Cerebellar cortex (tissue), 1 donor: ENCODE results near the gene CEND1.

Source experiments
- DNase-seq: peaks from one replicate; pipeline ENCODE4 v3.0.0-alpha.2; 2015; ENCODE audit warnings: low spot score

CEND1 gene

DNA sequence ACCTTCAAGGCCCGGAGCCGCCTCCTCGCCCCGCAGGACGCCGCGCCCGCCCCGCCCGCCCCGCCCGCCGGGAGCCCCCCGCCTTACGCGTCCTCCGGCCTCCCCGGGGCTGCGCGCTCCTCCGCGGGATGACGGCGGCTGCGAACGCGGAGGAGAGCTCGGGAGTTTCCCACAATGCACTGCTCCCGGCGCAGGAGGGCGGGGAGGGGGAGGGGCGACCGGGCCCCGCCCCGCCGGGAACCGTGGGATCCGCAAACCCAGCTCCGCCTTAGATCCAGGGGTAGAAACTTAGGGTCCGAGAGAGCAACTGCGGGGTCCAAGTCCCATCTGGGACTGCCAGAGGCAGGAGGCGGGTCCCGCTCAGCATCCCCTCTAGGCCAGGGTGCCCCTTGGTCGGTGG lies at the start of gene CEND1:
Gene CEND1, minus strand, starts transcription at position 148 of the 400 bp plus-strand sequence. CDS start 1,514 bp downstream, outside the sequence.
- DNase-seq = peak; percentile 71

DNA sequence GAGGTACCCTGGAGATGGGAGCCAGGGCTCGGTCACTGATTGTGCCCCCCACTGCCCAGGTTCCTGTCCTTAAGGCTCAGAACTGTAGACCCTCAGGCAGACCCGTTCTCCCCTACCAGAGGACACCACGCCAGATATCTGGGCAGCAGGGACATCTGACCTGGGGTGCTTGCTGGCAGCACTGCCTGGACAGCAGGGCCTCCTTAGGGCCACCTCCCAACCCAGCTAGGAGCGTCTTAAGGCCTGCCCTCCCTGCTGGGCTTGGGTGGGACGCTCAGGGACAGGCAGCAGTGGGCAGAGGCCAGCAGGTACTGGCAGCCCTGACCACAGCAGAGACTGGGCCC lies 49.4 kb upstream of the CEND1 start:
- no peak for DNase-seq

DNA sequence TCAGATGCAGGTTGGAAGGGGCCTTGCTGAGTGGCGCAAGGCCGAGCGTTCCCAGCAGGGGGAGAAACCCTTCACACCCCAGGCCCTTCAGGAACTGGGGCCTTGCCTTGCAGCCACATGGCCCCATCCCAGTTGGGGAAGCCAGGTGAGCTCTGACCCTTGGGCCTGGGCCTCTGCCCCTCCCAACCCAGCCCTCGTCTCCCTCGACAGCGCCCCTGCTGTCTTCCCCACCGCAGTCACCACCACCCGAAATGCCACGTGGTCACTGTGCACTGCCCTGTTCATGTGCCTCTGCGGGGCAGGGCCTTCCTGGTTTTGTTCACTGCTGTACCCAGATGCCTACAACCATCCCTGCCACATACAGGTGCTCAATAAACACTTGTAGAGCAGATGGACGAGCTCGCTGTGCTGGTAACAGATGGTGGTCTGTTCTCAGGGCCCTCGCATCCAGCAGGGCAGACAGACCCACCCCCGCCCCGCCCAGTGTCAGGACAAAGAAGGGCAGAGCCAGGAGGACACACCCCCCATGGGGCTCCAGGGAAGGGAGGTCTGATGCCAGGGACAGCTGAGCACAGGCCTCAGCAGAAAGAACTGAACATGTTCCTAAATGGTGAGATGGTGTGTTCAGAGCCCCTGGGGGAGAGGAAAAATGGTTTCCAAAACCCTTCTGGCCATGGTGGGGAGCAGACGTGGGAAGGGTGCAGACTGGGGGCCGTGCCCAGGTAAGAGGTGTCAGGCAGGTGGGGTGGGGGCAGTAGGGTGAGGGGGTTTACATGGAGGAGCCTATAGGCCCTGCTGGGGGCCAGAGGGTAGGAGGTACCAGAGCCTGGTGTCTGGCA lies 48.8 kb upstream of the CEND1 start:
- no peak for DNase-seq

DNA sequence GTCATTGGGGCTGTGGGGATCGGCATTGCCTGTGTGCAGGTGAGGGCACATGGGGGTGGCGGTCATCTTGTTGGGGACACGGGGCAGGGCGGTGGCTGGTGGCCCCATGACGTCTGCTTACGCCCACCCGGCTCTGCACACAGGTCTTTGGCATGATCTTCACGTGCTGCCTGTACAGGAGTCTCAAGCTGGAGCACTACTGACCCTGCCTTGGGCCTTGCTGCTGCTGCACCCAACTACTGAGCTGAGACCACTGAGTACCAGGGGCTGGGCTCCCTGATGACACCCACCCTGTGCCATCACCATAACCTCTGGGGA lies 48.1 kb upstream of the CEND1 start:
- DNase-seq = no peak

DNA sequence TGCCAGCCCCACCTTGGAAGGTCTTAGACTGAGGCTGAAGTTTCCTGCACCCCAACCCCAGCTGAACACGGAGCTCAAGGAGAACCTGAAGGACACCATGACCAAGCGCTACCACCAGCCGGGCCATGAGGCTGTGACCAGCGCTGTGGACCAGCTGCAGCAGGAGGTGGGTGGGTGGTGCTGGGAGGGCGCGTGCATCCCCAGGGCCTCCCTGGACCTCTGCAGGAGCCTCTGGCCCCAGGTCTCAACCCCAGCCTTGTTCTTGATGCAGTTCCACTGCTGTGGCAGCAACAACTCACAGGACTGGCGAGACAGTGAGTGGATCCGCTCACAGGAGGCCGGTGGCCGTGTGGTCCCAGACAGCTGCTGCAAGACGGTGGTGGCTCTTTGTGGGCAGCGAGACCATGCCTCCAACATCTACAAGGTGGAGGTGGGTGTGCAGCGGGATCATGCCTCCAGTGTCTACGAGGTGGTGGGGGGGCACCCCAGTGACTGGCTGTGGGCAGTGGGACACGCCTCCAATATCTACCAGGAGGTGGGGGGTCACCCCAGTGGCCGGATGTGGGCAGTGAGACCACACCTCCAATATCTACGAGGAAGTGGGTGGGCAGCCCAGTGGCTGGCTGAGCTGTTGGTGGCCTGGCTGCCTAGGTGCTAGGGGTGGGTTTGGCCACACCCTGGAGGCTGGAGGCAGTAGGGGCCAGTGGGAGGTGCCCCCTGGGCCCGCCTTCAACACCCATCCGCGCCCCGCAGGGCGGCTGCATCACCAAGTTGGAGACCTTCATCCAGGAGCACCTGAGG lies 47.5 kb upstream of the CEND1 start:
- DNase-seq = no peak

DNA sequence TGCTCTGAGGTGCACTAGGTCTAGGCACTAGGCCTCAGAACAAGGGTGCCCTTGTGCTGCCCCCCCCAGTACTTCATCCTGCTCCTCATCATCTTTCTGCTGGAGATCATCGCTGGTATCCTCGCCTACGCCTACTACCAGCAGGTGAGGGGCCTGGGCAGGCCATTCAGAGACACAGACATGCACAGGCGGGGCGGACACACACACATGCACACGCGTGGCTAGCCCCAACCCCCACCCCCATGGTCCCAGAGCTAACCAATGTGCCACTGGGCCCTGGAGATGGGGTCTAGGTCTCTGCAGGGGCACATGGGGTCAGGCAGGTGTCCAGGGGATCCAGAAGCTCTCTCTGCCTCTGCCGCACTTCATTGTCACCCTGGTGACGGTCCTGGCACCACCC lies 46.8 kb upstream of the CEND1 start:
- DNase-seq = no peak

DNA sequence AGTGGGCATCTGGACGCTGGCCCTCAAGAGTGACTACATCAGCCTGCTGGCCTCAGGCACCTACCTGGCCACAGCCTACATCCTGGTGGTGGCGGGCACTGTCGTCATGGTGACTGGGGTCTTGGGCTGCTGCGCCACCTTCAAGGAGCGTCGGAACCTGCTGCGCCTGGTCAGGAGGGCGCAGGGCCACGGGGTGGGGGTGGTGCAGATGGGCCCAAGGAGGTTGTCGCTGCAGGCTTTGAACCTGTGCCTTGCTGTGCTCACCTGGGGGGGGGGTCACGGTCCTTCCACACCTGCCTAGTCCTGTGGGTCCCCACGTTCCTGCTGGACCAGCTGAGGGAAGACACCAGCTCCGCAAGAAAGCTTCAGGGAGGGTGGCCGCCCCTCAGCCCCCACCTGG lies 46.4 kb upstream of the CEND1 start:
- DNase-seq = no peak

DNA sequence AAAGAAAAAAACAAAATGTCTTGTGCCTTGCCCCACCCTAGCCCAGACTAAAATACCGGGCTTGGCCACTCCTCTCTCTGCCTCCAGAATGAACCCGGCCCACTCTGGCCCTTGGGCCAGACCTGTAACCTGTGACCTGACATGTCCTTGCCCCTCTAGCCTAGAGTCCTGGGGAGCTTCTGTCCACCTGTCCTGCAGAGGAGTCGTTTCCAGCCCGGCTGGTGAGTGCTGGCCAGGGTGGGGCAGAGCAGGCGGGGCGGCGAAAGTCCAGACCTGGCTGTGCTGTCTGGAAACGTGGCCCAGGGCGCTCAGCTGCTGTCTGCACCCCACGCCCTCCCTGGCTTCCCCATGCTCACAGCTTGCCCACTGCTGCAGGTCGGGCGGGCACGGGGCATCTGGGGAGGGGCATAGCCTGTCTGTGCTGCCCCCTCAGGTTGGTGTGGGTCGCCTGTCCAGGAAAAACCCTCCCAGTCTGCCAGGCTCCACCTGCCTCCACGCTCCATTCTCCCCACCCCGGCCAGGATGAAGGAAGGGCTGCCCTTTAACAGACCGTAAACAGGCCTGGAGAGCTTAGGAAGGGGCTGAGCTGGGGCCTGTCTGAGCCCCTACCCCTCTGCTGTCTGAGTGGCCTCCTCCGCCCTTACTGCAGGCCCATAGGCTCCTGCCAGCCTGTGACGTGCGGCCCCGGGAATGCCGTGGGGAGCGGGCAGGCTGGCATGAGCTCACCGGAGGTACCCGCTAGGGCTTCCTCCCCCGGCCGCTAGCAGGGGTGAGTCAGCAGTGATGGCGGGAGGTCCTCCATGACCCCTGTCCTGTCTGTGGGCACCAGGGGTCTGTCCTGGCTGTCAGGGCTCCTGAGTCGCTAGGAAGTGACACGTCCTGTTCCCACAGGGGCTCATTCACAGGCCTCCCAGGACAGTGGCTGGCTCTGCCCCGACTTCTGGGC lies 44.8 kb upstream of the CEND1 start:
- no peak for DNase-seq

DNA sequence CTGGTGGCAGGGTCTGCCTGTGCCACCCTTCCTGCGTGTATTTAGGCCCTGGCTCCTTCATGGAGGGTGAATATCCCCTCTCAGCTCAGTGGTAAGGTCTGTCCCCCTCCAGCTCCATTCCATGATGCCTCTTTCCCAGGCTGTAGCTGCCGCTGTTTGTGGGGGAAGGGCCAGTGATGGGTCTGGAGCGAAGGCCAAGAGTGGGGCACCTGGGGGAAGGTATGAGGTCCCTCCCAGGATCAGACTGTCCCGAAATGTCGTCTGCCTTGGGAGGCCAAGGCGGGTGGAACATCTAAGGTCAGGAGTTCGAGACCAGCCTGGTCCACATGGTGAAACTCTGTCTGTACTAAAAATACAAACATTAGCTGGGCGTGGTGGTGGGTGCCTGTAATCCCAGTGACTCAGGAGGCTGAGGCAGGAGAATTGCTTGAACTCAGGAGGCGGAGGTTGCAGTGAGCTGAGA lies 44.0 kb upstream of the CEND1 start:
- DNase-seq = no peak

DNA sequence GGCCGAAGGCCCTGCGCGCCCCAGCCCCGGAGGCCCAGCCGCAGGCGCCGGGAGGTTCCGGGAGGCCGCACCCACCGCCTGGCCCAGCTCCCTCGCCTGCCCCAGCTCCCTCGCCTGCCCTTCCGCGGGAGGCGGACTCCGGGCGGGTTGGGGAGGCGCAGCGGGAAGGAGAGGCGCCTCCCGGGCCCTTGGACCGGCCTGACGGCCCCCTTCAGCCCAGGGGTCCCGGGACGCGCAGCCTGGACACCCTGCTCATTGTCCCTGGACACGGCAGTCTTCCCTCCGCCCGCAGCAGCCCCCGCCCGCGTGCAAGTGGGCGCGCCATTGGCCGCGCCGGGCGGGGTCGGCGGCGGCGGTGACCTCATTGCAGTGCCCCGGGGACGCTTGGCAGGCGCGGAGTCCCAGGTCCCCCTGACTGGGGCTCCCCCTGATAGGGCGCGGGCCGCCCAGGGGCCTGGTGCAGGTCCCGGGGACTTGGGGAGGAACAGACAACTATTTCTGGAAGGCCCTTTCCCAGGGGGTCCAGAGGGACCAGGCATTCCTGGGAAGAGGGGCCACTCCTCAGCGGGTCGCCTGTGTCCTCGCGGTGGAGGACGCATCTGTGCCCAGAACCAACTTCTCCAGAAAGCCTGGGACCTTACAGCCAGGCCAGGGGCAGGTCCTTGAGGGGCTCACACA lies 43.4 kb upstream of the CEND1 start:
- no peak for DNase-seq

DNA sequence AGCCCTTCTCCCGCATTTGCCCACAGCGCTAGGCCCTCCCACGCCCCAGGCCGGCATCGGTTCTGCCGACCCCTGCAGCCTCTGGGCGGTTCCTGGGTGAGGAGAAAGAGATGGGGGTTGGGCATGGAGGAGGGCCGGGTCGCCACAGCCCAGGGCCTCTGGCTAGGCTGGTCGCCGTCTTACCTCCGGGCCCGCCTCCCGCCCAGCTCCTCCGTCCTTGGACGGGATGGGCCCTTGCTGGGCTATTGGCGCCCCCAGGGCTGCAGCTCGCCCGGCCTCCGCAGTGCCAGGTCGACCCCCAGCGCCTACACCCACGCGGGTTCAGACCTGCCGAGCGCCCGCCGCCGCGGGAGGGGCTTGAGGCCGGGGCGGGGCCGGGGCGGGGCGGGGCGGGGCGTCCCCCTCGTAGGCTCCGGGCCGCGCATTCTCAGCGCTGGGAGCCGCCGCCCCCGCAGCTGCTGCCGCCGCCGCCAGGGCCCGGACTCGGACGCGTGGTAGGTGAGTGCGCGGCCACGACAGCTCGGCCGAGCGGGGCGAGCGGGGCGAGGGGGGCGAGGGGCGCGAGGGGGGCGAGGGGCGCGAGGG lies 42.7 kb upstream of the CEND1 start, which contains the start of gene CD151:
Gene CD151, plus strand, starts transcription at position 424 of the 585 bp plus-strand sequence. CDS start 3,118 bp downstream, outside the sequence.
- DNase-seq = no peak

DNA sequence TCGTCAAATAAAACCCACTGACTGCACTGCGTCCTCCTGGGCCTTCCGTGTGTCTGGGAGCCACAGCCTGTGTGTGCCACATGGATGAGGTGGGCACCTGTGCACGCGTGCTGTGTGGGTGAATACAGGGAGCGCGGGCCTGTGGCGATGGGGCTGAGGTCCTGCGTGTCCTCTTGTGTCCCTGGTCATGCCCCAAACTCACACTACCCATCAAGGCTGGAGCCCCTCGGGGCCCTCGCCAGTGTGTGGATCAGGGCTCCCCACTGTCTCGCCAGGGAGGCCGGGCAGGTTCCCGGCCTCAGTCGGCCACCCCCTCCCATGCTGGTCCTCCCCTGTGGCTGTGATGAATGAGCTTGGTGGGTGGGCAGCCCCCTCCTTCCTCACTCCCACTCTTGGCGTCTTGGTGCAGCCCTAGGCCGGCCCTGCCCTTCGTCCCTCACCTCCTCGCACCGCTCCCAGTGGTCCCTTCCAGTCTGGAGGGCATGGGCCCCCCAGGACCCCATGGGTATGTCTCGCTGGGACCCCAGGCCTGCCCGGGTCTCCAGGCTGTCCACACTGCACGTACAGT lies 42.2 kb upstream of the CEND1 start:
- no peak for DNase-seq

DNA sequence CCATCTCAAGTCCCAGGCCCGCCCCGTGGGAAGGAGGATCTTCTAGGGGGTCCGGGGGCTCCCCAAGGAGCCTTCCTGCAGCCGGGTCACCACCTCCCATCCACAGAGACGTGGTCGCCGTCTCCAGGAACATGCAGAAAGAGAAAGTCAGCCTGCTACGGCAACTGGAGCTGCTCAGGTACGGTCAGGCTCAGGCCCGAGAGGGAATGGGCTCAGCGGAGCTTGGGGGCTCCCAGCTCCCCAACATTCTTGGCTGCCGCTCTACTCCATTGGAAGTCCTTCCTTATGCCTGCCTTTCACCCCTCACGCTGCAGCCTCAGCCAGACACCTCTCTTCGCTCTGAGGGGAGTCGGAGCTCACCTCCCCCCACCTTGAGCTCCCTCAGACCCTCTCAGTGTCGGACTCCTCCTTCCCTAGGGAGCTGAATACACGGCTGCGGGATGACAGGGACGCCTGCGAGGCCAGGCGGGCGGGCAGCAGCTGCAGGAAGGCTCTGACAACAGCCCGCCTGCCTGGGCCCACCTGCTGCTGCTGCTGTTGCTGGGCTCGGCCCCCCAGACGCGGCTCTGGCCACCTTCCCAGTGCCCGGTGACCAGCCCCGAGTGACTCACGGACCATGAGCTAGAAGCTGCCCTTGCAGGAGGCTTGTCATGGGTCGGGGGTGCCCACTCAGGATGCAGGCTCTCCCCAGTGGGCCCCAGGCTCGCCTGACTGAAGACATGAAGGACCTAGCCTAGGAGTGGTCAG lies 41.4 kb upstream of the CEND1 start:
- DNase-seq = no peak

DNA sequence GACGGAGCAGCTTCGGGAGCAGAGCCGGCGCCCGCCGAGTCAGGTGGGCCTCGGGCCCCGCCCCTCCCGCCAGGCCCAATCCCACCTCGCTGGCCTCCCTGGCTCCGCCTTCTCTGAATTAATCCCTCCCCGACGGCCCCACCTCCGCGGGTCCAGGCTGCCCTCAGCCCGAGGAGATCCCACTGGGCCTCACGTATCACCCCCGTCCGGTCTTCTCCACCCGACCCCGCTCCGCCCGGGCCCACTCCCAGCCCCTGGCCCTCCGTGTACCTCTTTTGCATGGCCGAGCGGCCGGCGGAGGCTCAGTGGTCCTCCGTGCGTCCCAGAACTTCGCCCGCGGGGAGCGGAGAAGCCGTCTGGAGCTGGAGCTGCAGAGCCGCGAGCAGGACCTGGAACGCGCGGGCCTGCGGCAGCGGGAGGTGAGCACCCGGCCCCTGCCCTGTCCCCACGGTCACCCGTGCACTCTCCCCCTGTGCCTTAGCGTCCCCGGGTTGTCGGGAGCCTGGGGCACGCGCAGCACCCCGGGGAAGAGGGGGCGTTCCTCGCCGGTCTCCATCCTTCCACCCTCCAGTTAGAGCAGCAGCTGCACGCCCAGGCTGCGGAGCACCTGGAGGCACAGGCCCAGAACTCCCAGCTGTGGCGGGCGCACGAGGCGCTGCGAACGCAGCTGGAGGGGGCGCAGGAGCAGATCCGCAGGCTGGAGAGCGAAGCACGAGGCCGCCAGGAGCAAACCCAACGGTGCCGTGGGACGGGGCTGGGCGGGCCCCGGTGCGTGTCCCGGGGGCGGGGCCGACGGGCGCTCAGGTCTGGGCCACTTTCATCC lies 40.6 kb upstream of the CEND1 start:
- peak; percentile 85 for DNase-seq

DNA sequence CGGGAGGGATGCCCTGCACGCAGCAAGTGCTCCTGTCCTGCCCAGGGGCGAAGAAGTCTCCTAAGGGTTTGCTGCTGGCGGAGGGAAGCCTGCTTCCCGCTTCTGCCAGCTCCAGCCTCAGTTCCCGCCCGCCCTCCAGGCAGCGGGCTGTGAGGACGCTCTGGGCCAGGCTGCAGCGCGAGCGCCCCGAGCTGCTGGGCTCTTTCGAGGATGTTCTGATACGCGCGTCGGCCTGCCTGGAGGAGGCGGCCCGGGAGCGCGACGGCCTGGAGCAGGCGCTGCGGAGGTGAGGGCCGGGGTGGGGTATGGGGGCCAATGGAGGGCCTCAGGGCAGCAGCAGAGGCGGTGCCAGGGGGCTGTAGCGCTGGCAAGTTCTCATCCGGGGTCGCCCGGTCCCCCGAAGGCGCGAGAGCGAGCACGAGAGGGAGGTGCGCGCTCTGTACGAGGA lies 40.0 kb upstream of the CEND1 start:
- no peak for DNase-seq

DNA sequence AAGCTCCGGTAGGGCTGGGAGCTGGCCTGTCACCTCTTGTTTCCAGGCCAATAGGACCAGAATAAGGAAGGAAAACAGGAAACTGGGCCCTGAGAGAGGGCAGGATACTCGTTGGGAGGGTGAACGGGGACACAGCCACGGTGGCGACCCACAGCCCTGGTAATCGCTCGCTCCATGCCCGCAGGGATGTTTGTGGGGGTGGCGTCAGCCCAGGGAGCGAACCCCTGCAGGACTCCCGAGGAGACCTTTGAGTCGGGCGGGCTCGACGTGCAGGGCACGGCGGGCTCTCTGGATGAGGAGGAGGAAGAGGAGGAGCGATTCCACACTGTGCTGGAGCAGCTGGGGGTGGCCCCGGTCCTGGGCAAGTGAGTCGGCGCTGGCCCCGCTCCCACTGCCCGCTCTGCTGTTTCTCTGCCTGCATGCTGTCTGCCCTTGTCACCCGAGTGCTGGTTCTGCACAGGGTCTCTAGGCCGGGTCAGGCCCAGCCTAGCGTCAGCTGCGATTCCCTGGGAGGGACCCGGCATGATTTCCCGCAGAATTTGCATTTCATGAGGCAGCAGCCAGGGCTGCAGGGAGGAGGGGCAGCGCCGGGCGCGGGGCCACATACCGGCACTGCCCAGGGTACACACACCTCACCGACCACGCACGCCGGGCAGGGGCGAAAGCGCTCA lies 39.4 kb upstream of the CEND1 start:
- DNase-seq = no peak

DNA sequence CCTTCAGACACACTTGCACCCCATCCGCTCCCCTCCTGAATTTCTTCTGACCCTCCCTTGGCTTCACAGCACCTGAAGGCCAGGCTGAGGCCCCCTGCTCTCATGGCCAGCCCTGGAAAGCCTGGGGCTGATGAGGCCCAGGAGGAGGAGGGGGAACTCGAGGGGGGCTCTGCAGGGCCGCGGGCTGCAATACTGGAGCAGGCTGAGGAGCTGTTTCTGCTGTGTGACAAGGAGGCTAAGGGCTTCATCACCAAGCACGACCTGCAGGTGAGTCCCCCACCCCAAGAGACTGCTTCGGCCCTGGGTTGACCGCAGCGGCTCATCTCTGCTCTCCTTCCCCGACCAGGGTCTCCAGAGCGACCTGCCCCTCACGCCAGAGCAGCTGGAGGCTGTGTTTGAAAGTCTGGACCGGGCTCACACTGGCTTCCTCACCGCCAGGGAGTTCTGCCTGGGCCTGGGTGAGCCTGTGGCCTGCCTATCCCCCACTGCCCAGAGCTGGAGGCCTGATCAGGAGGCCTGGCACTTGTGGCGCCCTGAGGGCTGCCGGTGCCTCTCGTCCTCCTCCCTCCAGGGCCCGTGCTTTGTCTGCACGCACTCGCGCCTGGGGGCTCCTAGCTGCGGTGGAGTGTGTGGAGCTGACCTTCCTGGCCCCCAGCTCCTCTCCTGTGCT lies 38.8 kb upstream of the CEND1 start:
- DNase-seq = no peak

DNA sequence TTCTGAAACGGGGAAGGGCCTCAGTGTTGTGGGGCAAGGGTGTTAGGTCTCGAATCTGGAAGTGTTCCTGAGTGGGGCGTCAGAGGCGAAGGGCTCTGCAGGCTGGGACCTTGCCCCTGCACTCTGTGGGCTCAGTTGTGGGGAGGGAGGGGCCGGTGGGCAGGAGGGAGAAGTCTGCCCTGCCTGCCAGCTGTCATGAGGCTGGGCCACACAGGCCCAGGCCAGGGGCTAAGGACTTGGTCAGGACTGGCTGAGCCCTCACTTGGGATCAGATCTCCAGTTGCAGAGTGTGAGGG lies 38.0 kb upstream of the CEND1 start, which contains the start of gene CRACR2B:
Gene CRACR2B, plus strand, starts transcription at position 23 of the 296 bp plus-strand sequence. CDS start 689 bp downstream, outside the sequence.
- DNase-seq = no peak
